HFFc6 (cell line): ENCODE measurements around the gene ZNF382. TPM values are rescaled to one million over a fixed set of nuclear protein-coding genes. Genes with fewer than 3 reads are reported as not detected.

Source experiments
- DNase-seq: peaks from one replicate; pipeline ENCODE4 v3.0.0-alpha.2; 2018
- H3K27ac Mint-ChIP-seq: 2 replicates; pipeline ENCODE4 v1.8.0; 2020; ENCODE audit warnings: mild to moderate bottlenecking, mixed read lengths
- H3K27me3 Mint-ChIP-seq: 2 replicates; pipeline ENCODE4 v1.8.0; 2021; ENCODE audit warnings: mild to moderate bottlenecking, moderate library complexity, mixed read lengths; ENCODE audit not compliant: insufficient read depth
- H3K36me3 Mint-ChIP-seq: 2 replicates; pipeline ENCODE4 v1.8.0; 2021; ENCODE audit warnings: low read depth, mixed read lengths
- H3K4me1 Mint-ChIP-seq: 2 replicates; pipeline ENCODE4 v1.8.0; 2020; ENCODE audit warnings: low read depth, mixed read lengths
- H3K4me3 Mint-ChIP-seq: 2 replicates; pipeline ENCODE4 v1.8.0; 2020; ENCODE audit warnings: mild to moderate bottlenecking, moderate library complexity, mixed read lengths
- H3K9me3 Mint-ChIP-seq: 2 replicates; pipeline ENCODE4 v1.8.0; 2020; ENCODE audit warnings: mild to moderate bottlenecking, mixed read lengths
- total RNA-seq, 6 experiments: library from RNA; stranded (reverse); fragmentation: NEBNext Ultra II Directional; extraction: Animal tissue kit (Norgen Biotek cat#: 25700); gene quantifications; 2 replicates in 1 of 6; 3 replicates in 5 of 6; pipeline ENCODE4 v1.2.3, GENCODE V29; 2021
- TF ChIP-seq, protein P1 (sequence below): fragments of 200-600 bp; sonication (generic); IDR thresholded peaks from 2 replicates; pipeline ENCODE4 v1.5.0; 2021; ENCODE audit warnings: antibody characterized with exemption, mild to moderate bottlenecking

Gene ZNF382
- total RNA-seq, 6 experiments from 2014 or later: 1.5 to 3.6 (median 2.5) TPM

DNA sequence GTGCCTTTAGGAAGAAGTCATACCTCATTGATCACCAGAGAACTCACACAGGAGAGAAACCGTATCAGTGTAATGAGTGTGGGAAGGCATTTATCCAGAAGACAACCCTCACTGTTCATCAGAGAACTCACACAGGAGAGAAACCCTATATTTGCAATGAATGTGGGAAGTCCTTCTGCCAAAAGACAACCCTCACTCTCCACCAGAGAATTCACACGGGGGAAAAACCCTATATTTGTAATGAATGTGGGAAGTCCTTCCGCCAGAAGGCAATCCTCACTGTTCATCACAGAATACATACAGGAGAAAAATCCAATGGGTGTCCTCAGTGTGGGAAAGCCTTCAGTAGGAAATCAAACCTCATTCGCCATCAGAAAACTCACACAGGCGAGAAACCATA, 21.9 kb downstream of the ZNF382 start:
- Mint-ChIP-seq H3K9me3 (peaks cover 92% of the 10 kb centered on the region), H3K27me3 (no peaks in the 10 kb centered on the region; the same call in 1 of the 2 replicates), H3K36me3 (peaks cover 60% of the 10 kb centered on the region), H3K4me3 (no peak overlapping the region), H3K4me1 (no peaks in the 10 kb centered on the region), H3K27ac (no peak overlapping the region)
- TF ChIP-seq, protein P1, sequence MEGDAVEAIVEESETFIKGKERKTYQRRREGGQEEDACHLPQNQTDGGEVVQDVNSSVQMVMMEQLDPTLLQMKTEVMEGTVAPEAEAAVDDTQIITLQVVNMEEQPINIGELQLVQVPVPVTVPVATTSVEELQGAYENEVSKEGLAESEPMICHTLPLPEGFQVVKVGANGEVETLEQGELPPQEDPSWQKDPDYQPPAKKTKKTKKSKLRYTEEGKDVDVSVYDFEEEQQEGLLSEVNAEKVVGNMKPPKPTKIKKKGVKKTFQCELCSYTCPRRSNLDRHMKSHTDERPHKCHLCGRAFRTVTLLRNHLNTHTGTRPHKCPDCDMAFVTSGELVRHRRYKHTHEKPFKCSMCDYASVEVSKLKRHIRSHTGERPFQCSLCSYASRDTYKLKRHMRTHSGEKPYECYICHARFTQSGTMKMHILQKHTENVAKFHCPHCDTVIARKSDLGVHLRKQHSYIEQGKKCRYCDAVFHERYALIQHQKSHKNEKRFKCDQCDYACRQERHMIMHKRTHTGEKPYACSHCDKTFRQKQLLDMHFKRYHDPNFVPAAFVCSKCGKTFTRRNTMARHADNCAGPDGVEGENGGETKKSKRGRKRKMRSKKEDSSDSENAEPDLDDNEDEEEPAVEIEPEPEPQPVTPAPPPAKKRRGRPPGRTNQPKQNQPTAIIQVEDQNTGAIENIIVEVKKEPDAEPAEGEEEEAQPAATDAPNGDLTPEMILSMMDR: no peak
- DNase-seq: no peak

DNA sequence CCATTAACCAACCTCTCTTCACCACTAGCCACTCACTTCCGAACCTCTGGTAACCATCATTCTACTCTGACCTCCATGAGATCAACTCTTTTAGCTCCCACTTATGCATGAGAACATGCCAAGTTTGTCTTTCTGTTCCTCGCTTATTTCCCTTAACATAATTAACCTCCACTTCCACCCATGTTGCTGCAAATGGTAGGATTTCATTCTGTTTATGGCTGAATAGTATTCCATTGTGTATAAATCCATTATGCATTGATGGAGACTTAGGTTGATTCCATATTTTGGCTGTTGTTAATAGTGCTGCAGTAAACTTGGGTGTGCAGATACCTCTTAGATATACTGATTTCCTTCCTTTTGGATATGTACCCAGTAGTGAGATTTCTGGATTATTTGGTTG, 30.2 kb downstream of the ZNF382 start:
- Mint-ChIP-seq H3K9me3 (peaks cover 96% of the 10 kb centered on the region), H3K27me3 (no peaks in the 10 kb centered on the region), H3K4me3 (no peak overlapping the region), H3K4me1 (no peaks in the 10 kb centered on the region), H3K36me3 (peaks cover 60% of the 10 kb centered on the region), H3K27ac (no peak overlapping the region)
- TF ChIP-seq, protein P1: no peak
- DNase-seq: no peak

DNA sequence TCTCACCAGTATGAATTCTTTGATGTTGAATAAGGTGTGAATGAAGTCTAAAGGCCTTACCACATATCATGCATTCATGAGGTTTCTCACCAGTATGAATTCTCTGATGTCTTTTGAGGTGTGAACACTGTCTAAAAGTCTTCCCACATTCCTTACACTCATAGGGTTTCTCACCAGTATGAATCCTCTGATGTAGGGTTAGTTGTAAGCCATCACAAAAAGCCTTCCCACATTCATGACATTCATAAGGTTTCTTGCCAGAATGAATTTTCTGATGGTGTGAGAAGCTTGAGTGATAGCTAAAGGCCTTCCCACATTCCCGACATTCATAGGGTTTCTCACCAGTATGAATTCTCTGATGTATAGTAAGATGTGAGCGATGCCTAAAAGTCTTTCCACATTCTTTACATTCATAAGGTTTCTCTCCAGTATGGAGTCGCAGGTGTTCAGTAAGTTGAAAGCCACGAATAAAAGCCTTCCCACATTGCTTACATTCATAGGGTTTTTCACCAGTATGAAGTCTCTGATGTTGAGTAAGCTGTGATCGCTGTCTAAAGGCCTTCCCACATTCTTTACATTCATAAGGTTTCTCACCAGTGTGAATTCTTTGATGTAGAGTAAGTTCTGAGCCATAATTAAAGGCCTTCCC, 33.9 kb downstream of the ZNF382 start:
- Mint-ChIP-seq H3K9me3 (peaks cover 95% of the 10 kb centered on the region), H3K27me3 (no peaks in the 10 kb centered on the region), H3K4me1 (no peaks in the 10 kb centered on the region), H3K36me3 (peaks cover 71% of the 10 kb centered on the region), H3K27ac (no peak overlapping the region), H3K4me3 (no peak overlapping the region)
- TF ChIP-seq, protein P1: no peak
- DNase-seq: no peak

DNA sequence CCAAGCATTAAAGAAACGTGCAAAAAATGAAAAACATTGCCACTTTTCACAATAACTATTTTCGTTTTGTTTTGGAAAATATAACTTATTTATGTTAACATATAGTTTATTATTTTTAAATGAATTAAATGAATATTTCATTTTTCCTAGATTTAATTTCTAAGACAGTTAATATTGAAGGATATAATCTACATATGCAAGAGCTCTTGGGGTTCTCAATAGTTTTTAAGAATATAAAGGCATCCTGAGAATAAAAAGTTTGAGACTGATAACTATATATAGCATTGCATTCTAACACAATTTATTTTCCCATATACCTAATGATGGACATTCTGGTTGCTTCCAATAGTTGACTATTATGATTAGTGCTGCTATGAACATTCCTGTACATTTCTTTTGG, 41.6 kb downstream of the ZNF382 start:
- no peak for DNase-seq
- Mint-ChIP-seq H3K4me1 (no peaks in the 10 kb centered on the region), H3K27me3 (no peaks in the 10 kb centered on the region), H3K4me3 (no peak overlapping the region), H3K36me3 (peaks cover 73% of the 10 kb centered on the region), H3K9me3 (peaks cover 64% of the 10 kb centered on the region), H3K27ac (no peak overlapping the region)
- TF ChIP-seq, protein P1: no peak

DNA sequence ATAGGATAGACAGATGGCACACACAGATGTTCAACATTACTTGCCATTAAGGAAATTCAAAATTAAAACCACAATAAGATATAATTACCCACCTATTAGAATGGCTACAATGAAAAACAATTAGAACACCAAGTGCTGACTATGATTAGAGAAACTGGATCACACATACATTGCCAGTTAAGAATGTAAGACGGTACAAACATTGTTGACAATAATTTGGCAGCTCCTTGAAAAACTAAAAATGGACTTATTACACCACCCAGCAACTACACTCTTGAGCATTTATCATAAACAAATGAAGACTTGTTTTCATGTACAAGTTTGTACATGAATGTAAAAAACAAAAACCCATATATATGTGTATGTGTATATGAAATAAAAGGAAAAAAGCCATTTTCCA, 47.8 kb downstream of the ZNF382 start:
- H3K27me3 Mint-ChIP-seq: no peaks in the 10 kb centered on the region
- no peak overlapping the region for H3K4me3 Mint-ChIP-seq
- TF ChIP-seq, protein P1: no peak
- DNase-seq: no peak
- peaks cover 55% of the 10 kb centered on the region for H3K9me3 Mint-ChIP-seq
- peaks cover 82% of the 10 kb centered on the region for H3K36me3 Mint-ChIP-seq
- no peaks in the 10 kb centered on the region for H3K4me1 Mint-ChIP-seq
- no peak overlapping the region for H3K27ac Mint-ChIP-seq

DNA sequence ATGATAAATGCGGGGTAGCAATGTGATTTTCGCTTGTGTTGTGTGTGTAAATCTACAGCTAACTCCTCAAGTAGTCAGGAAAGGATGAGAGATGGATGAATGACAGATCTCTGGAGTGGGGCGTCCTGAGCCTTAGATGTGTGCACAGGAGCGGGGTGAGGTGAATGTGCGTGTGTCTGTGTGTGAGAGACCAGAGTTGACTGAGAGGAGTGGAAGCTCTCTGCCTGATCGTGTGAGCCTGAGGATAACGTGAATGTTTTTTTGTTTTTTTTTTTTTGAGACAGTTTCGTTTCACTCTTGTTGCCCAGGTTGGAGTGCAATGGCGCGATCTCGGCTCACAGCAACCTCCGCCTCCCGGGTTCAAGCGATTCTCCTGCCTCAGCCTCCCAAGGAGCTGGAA, 60.7 kb downstream of the ZNF382 start:
- Mint-ChIP-seq H3K36me3 (peaks cover 76% of the 10 kb centered on the region), H3K27me3 (peaks cover 7% of the 10 kb centered on the region), H3K27ac (peak overlapping the region; percentile 64)

More for the DNA sequence above, 60.7 kb downstream of the ZNF382 start:
- TF ChIP-seq, protein P1: no peak
- H3K4me1 Mint-ChIP-seq: peaks cover 26% of the 10 kb centered on the region
- H3K4me3 Mint-ChIP-seq: peak overlapping the region; percentile 98
- DNase-seq: no peak
- peaks cover 75% of the 10 kb centered on the region for H3K9me3 Mint-ChIP-seq
